ENCODE data around the gene APBB1IP.

Gene APBB1IP

DNA sequence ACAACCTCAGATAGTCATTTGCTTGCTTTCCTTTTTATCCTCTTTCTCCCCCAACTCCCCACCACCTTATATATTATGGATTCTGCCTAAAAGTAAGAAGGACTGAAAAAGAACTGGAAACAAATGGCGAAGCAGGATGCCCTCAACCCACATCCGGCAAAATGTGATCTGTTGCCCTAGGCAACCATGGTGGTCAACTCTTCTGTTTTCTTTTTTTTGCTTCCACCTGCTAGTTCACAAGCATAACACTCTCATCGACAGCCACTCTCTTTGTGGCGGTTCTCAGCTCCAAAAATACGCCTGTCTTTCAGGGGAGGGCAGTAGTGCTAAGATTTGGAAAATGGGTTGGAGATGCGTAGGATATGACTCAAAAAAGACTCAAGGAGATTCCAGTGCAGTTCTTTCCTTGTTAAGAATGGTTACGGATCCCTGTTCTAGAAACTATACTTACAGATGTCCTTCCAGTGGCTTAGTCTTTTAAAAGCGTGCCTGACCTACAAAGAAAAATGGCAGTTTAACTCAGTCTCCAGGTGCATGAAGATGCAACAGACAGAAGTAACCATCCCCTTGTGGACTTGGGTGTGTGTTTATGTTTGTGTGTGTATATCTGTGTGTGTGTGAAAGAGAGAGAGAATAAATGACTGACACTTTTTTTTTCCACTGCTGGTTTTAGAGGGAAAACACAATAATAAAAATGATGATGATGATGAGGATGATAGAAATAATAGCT lies 10.7 kb downstream of the APBB1IP start:
- Histone ChIP-seq H3K27me3 (ENCODE audit: insufficient read depth, poor library complexity, severe bottlenecking) (no peaks in the 10 kb centered on the region), H3K4me3 (replicated peaks; ENCODE audit: insufficient read depth, low read length) (no peak overlapping the region), H3K27ac (replicated peaks) (no peak overlapping the region)
- TF ChIP-seq, protein P1, sequence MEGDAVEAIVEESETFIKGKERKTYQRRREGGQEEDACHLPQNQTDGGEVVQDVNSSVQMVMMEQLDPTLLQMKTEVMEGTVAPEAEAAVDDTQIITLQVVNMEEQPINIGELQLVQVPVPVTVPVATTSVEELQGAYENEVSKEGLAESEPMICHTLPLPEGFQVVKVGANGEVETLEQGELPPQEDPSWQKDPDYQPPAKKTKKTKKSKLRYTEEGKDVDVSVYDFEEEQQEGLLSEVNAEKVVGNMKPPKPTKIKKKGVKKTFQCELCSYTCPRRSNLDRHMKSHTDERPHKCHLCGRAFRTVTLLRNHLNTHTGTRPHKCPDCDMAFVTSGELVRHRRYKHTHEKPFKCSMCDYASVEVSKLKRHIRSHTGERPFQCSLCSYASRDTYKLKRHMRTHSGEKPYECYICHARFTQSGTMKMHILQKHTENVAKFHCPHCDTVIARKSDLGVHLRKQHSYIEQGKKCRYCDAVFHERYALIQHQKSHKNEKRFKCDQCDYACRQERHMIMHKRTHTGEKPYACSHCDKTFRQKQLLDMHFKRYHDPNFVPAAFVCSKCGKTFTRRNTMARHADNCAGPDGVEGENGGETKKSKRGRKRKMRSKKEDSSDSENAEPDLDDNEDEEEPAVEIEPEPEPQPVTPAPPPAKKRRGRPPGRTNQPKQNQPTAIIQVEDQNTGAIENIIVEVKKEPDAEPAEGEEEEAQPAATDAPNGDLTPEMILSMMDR (IDR thresholded peaks at IDR 0.05; ENCODE audit: insufficient read depth, low read length), result no peak
- no peak for DNase-seq (ENCODE audit: low read depth in 1 of 2, low spot score in 1 of 2)

DNA sequence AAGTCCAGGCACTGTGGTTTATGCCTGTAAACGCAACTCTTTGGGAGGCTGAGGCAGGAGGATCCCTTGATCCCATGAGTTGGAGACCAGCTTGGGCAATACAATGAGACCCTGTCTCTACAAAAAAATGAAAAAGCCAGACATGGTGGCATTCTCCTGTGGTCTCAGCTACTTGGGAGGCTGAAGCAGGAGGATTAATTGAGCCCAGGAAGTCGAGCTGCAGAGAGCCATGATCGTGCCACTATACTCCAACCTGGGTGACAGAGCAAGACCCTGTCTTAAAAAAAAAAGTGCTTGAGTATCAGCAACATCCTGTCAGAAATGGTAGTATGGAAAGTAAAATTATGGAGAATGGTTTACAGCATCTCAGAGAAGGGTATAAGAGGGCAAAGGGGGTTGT lies 11.6 kb downstream of the APBB1IP start:
- Histone ChIP-seq H3K4me3 (replicated peaks; ENCODE audit: insufficient read depth, low read length) (no peak overlapping the region), H3K27me3 (ENCODE audit: insufficient read depth, poor library complexity, severe bottlenecking) (no peaks in the 10 kb centered on the region), H3K27ac (replicated peaks) (no peak overlapping the region)
- no peak for DNase-seq (ENCODE audit: low read depth in 1 of 2, low spot score in 1 of 2)
- no peak for TF ChIP-seq SPI1 (IDR thresholded peaks at IDR 0.05; ENCODE audit: borderline replicate concordance, low read depth)
- no peak for TF ChIP-seq POLR2AphosphoS5 (IDR thresholded peaks at IDR 0.05; ENCODE audit: low read depth)
- TF ChIP-seq, protein P1 (IDR thresholded peaks at IDR 0.05; ENCODE audit: insufficient read depth, low read length), result no peak
- no peak for TF ChIP-seq GABPA (IDR thresholded peaks at IDR 0.05; ENCODE audit: low read depth)
- no peak for TF ChIP-seq REST (IDR thresholded peaks at IDR 0.05; ENCODE audit: insufficient replicate concordance, low read depth)

- Histone ChIP-seq H3K27me3 (ENCODE audit: insufficient read depth, poor library complexity, severe bottlenecking) (no peaks in the 10 kb centered on the region), H3K4me3 (replicated peaks; ENCODE audit: insufficient read depth, low read length) (no peak overlapping the region), H3K27ac (replicated peaks) (no peak overlapping the region)
- no peak for TF ChIP-seq GABPA (IDR thresholded peaks at IDR 0.05; ENCODE audit: low read depth)
- TF ChIP-seq POLR2AphosphoS5 (IDR thresholded peaks at IDR 0.05; ENCODE audit: low read depth), result no peak
- TF ChIP-seq REST (IDR thresholded peaks at IDR 0.05; ENCODE audit: insufficient replicate concordance, low read depth), result no peak
- no peak for TF ChIP-seq SPI1 (IDR thresholded peaks at IDR 0.05; ENCODE audit: borderline replicate concordance, low read depth)
- TF ChIP-seq, protein P1 (IDR thresholded peaks at IDR 0.05; ENCODE audit: insufficient read depth, low read length), result no peak
- DNase-seq (ENCODE audit: low read depth in 1 of 2, low spot score in 1 of 2), result no peak
These were observed 13.8 kb downstream of the APBB1IP start for GRCh38 chr10:26451903-26452302.

- Histone ChIP-seq H3K4me3 (replicated peaks; ENCODE audit: insufficient read depth, low read length) (no peak overlapping the region), H3K27me3 (ENCODE audit: insufficient read depth, poor library complexity, severe bottlenecking) (no peaks in the 10 kb centered on the region), H3K27ac (replicated peaks) (no peak overlapping the region)
- no peak for DNase-seq (ENCODE audit: low read depth in 1 of 2, low spot score in 1 of 2)
- TF ChIP-seq POLR2AphosphoS5 (IDR thresholded peaks at IDR 0.05; ENCODE audit: low read depth) (no peak), SPI1 (IDR thresholded peaks at IDR 0.05; ENCODE audit: borderline replicate concordance, low read depth) (no peak), REST (IDR thresholded peaks at IDR 0.05; ENCODE audit: insufficient replicate concordance, low read depth) (no peak), GABPA (IDR thresholded peaks at IDR 0.05; ENCODE audit: low read depth) (no peak)
- TF ChIP-seq, protein P1 (IDR thresholded peaks at IDR 0.05; ENCODE audit: insufficient read depth, low read length), result no peak
These were observed 15.7 kb downstream of the APBB1IP start for GRCh38 chr10:26453850-26454249.
